Keratinocyte (primary cell): ENCODE data around the gene ACTR3. TPM values are rescaled to one million over a fixed set of nuclear protein-coding genes. Genes with fewer than 3 reads are reported as not detected.

Experiments used
- DNase-seq: peaks from one replicate; pipeline ENCODE4 v3.0.0-alpha.2; 2011; ENCODE audit warnings: low read depth, missing footprints, low spot score
- FAIRE-seq: peaks from 2 replicates; lab custom pipeline; 2011; peaks lifted over from hg19 to GRCh38; lab: Jason Lieb, UNC
- H2AFZ ChIP-seq: 2 replicates; pipeline ENCODE4 v1.6.0; 2012; ENCODE audit warnings: low read length, control low read depth, inconsistent platforms; ENCODE audit not compliant: control insufficient read depth
- H3K27ac ChIP-seq: 2 replicates; pipeline ENCODE4 v1.5.1; 2011; ENCODE audit warnings: low read length; ENCODE audit not compliant: control insufficient read depth, insufficient read depth
- H3K27me3 ChIP-seq: 3 replicates; pipeline ENCODE4 v1.6.0; 2011; ENCODE audit warnings: low read length; ENCODE audit not compliant: control insufficient read depth, insufficient read depth; ENCODE audit errors: extremely low read depth
- H3K36me3 ChIP-seq, 2 experiments: 2 replicates in 1 of 2; 3 replicates in 1 of 2; pipeline ENCODE4 v1.5.1; 2011; ENCODE audit warnings: low read length in 2 of 2, mild to moderate bottlenecking in 1 of 2; ENCODE audit not compliant: control insufficient read depth in 2 of 2, insufficient read depth in 2 of 2; ENCODE audit errors: extremely low read depth in 1 of 2
- H3K4me1 ChIP-seq: 3 replicates; pipeline ENCODE4 v1.5.1; 2011; ENCODE audit warnings: low read length; ENCODE audit not compliant: control insufficient read depth, insufficient read depth; ENCODE audit errors: extremely low read depth
- H3K4me2 ChIP-seq: 3 replicates; pipeline ENCODE4 v1.6.0; 2011; ENCODE audit warnings: low read depth, low read length; ENCODE audit not compliant: control insufficient read depth, insufficient read depth; ENCODE audit errors: extremely low read depth
- H3K4me3 ChIP-seq, 3 experiments: fragments of 200-600 bp in 1 of 3; sonication (generic) in 1 of 3; 2 replicates in 2 of 3; 3 replicates in 1 of 3; pipeline ENCODE4 v1.5.1; 2011 to 2016; ENCODE audit warnings: low read length in 3 of 3, mild to moderate bottlenecking in 3 of 3, control low read depth in 2 of 3, inconsistent platforms in 1 of 3, low read depth in 1 of 3, mixed read lengths in 1 of 3, mixed run types in 1 of 3, moderate library complexity in 1 of 3; ENCODE audit not compliant: control insufficient read depth in 2 of 3, insufficient read depth in 2 of 3; ENCODE audit errors: extremely low read depth in 1 of 3
- H3K79me2 ChIP-seq: 2 replicates; pipeline ENCODE4 v1.6.0; 2012; ENCODE audit warnings: low read length; ENCODE audit not compliant: control insufficient read depth, insufficient read depth
- H3K9ac ChIP-seq: 3 replicates; pipeline ENCODE4 v1.6.0; 2011; ENCODE audit warnings: low read length; ENCODE audit not compliant: control insufficient read depth, insufficient read depth; ENCODE audit errors: extremely low read depth
- H3K9me1 ChIP-seq: 3 replicates; pipeline ENCODE4 v1.6.0; 2011; ENCODE audit warnings: low read length; ENCODE audit not compliant: control insufficient read depth, insufficient read depth; ENCODE audit errors: extremely low read depth
- H3K9me3 ChIP-seq: 2 replicates; pipeline ENCODE4 v1.5.1; 2012; ENCODE audit warnings: low read depth, low read length; ENCODE audit not compliant: control insufficient read depth
- H4K20me1 ChIP-seq: 3 replicates; pipeline ENCODE4 v1.6.0; 2011; ENCODE audit warnings: low read length; ENCODE audit not compliant: control insufficient read depth, insufficient read depth; ENCODE audit errors: extremely low read depth
- EZH2 ChIP-seq: IDR thresholded peaks from one replicate; pipeline ENCODE4 v1.6.1; 2012; ENCODE audit warnings: inconsistent platforms, mild to moderate bottlenecking, low read length, moderate library complexity
- dilution Hi-C: fragments of 300-500 bp; cut with MboI; formaldehyde crosslinking; loops from one replicate; pipeline ENCODE4 v1.7.0; 2020; ENCODE audit warnings: low sequenced_read_pairs; ENCODE audit not compliant: extremely low pct_ligation_motif_present
- polyA plus RNA-seq, 5 experiments: library from polyadenylated mRNA; depleted of rRNA in 3 of 5; stranded (reverse) in 3 of 5; stranded (forward) in 1 of 5; unstranded in 1 of 5; fragments of >200 nt; gene quantifications; 1 replicate in 1 of 5; 2 replicates in 3 of 5; 3 replicates in 1 of 5; pipeline versions ENCODE4 v1.2.1 to v1.2.3, GENCODE V29; 2011 to 2012; ENCODE audit warnings: missing spikeins in 2 of 5, low read depth in 1 of 5, low replicate concordance in 1 of 5
- TF ChIP-seq, protein P1 (sequence below), 3 experiments: IDR thresholded peaks in 1 of 3; conservative IDR thresholded peaks in 1 of 3; optimal IDR thresholded peaks in 1 of 3; 2 replicates in 2 of 3; 3 replicates in 1 of 3; pipeline versions ENCODE3 to v1.5.1; 2011; ENCODE audit warnings: low read length in 3 of 3, mild to moderate bottlenecking in 3 of 3, moderate library complexity in 2 of 3, control low read depth in 1 of 3, inconsistent platforms in 1 of 3; ENCODE audit not compliant: insufficient read depth in 2 of 3; ENCODE audit errors: extremely low read depth in 1 of 3

The ACTR3 gene
- polyA plus RNA-seq, 1 donor (not counting 4 experiments of a cell fraction or from before 2014, with no cell fraction given) = 340 TPM

DNA sequence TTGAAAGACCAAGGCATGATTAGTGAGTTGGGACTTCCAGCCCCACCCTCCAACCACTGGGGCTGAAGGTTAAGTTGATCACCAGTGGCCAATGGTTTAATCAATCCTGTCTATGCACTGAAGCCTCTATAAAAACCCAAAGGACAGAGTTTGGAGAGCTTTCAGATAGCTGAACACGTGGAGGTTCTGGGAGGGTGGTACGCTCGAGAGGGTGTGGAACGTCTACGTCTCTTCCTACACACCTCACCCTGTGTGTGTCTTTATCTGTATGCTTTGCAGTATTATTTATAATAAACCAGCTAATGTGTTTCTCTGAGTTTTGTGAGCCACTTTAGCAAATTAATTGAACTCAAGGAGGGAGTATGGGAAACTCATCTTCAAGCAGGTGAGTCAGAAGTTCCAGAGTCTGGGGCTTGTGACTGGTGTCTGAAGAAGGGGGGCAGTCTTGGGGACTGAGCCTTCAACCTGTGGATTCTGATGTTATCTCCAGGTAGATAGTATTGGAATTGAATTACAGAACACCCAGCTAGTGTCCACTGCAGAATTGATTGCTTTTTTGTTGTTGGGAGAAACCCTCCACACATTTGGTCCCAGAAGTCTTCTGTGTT is 20.3 kb downstream of the ACTR3 start:
- dilution Hi-C loops = no loop called here
- Histone ChIP-seq H3K9ac (no peak overlapping the region), H2AFZ (no peak overlapping the region), H3K9me3 (no peaks in the 10 kb centered on the region), H3K79me2 (peaks cover 97% of the 10 kb centered on the region), H3K36me3 (peaks cover 4% of the 10 kb centered on the region in 2 experiments), H3K4me2 (no peak overlapping the region), H3K27me3 (no peaks in the 10 kb centered on the region), H3K27ac (no peak overlapping the region), H3K4me3 (no peak overlapping the region), H4K20me1 (peaks cover 41% of the 10 kb centered on the region), H3K9me1 (peaks cover 5% of the 10 kb centered on the region), H3K4me1 (no peaks in the 10 kb centered on the region)
- FAIRE-seq (no peak), DNase-seq (no peak)
- TF ChIP-seq, protein P1, sequence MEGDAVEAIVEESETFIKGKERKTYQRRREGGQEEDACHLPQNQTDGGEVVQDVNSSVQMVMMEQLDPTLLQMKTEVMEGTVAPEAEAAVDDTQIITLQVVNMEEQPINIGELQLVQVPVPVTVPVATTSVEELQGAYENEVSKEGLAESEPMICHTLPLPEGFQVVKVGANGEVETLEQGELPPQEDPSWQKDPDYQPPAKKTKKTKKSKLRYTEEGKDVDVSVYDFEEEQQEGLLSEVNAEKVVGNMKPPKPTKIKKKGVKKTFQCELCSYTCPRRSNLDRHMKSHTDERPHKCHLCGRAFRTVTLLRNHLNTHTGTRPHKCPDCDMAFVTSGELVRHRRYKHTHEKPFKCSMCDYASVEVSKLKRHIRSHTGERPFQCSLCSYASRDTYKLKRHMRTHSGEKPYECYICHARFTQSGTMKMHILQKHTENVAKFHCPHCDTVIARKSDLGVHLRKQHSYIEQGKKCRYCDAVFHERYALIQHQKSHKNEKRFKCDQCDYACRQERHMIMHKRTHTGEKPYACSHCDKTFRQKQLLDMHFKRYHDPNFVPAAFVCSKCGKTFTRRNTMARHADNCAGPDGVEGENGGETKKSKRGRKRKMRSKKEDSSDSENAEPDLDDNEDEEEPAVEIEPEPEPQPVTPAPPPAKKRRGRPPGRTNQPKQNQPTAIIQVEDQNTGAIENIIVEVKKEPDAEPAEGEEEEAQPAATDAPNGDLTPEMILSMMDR (optimal IDR thresholded peaks at IDR 0.05 in 1 of 3, IDR thresholded peaks at IDR 0.05 in 1 of 3, conservative IDR thresholded peaks at IDR 0.05 in 1 of 3; ENCODE audit: extremely low read depth in 1 of 3, insufficient read depth in 2 of 3, low read length in 3 of 3) = no peak
- TF ChIP-seq EZH2 = no peak

DNA sequence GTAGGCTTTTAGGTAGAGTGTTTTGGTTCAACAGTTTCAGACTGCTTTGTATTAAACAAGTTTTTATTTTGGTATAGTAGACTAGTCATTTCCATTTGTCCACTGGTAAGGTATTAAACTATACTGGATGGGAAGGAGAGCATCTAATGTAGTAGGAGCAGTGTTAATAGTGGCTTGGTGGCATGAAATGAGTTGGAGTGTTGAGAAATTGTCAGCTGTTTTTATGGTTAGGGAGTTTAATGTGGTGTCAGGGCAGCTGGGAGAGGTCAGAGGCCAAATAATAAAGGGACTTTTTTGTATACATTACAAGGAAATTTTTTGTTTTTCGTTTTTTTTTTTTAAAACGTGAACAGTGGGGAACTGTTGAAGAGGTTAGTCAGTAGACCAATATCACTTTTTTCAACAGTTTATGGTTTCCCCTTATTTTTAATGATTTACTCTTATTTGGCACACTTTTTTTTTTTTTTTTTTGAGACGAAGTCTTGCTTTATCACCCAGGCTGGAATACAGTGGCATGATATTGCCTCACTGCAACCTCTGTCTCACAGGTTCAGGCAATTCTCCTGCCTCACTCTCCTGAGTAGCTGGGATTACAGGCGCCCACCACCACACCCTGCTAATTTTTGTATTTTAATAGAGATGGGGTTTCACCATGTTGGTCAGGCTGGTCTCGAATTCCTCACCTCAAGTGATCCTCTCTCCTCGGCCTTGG is 21.2 kb downstream of the ACTR3 start:
- dilution Hi-C loops = no loop called here
- TF ChIP-seq EZH2 = no peak
- TF ChIP-seq, protein P1 (optimal IDR thresholded peaks at IDR 0.05 in 1 of 3, IDR thresholded peaks at IDR 0.05 in 1 of 3, conservative IDR thresholded peaks at IDR 0.05 in 1 of 3; ENCODE audit: extremely low read depth in 1 of 3, insufficient read depth in 2 of 3, low read length in 3 of 3) = no peak
- H3K27ac ChIP-seq = no peak overlapping the region
- no peaks in the 10 kb centered on the region for H3K27me3 ChIP-seq
- H4K20me1 ChIP-seq = peaks cover 36% of the 10 kb centered on the region
- H3K4me2 ChIP-seq = no peak overlapping the region
- no peaks in the 10 kb centered on the region for H3K9me3 ChIP-seq
- peaks cover 97% of the 10 kb centered on the region for H3K79me2 ChIP-seq
- FAIRE-seq (no peak), DNase-seq (no peak)
- no peak overlapping the region for H3K4me3 ChIP-seq
- H3K4me1 ChIP-seq = no peaks in the 10 kb centered on the region
- H3K9me1 ChIP-seq = peaks cover 5% of the 10 kb centered on the region
- H3K36me3 ChIP-seq = peaks cover 4 to 5% of the 10 kb centered on the region in 2 experiments
- H2AFZ ChIP-seq = no peak overlapping the region
- no peak overlapping the region for H3K9ac ChIP-seq
